SK-N-SH treated with all-trans-retinoic acid at 6 μM for 48 hours (cell line): ENCODE data around the gene TEKTIP1.
A peak's percentile ranks its signal among the peaks of the same experiment; 100 is the strongest.

ENCODE experiments used
- ATAC-seq: fragments of 200-7000 bp; cut with Tn5 transposase; 3 replicates; pipeline ENCODE4 v1.9.1; 2020; ENCODE audit warnings: mild to moderate bottlenecking, moderate library complexity
- CSDC2 ChIP-seq: fragments of 250-450 bp; sonication (Bioruptor Pico); IDR thresholded peaks from 2 replicates; pipeline ENCODE4 v1.5.0; 2020; ENCODE audit warnings: mild to moderate bottlenecking, moderate library complexity
- ESRRG ChIP-seq: fragments of 250-450 bp; sonication (Bioruptor Pico); IDR thresholded peaks from 2 replicates; pipeline ENCODE4 v1.6.1; 2021; ENCODE audit warnings: mild to moderate bottlenecking
- ISL1 ChIP-seq: fragments of 250-450 bp; sonication (Bioruptor Pico); IDR thresholded peaks from 2 replicates; pipeline ENCODE4 v2.1.2; 2022; ENCODE audit warnings: mild to moderate bottlenecking, moderate library complexity
- OSR1 ChIP-seq: fragments of 250-450 bp; sonication (Bioruptor Pico); IDR thresholded peaks from 2 replicates; pipeline ENCODE4 v1.8.0; 2022; ENCODE audit warnings: moderate library complexity, mild to moderate bottlenecking, inconsistent platforms
- RARB ChIP-seq: fragments of 250-450 bp; sonication (Bioruptor Pico); IDR thresholded peaks from 2 replicates; pipeline ENCODE4 v1.8.0; 2021; ENCODE audit warnings: mild to moderate bottlenecking, moderate library complexity
- SNAI2 ChIP-seq: fragments of 250-450 bp; sonication (Bioruptor Pico); IDR thresholded peaks from 2 replicates; pipeline ENCODE4 v1.5.0; 2020; ENCODE audit warnings: mild to moderate bottlenecking, moderate library complexity
- TCF4 ChIP-seq: fragments of 250-450 bp; sonication (Bioruptor Pico); IDR thresholded peaks from 2 replicates; pipeline ENCODE4 v1.8.0; 2021; ENCODE audit warnings: mild to moderate bottlenecking, moderate library complexity, borderline replicate concordance
- TOX ChIP-seq: fragments of 250-450 bp; sonication (Bioruptor Pico); IDR thresholded peaks from 2 replicates; pipeline ENCODE4 v1.8.0; 2021; ENCODE audit warnings: mild to moderate bottlenecking, moderate library complexity, borderline replicate concordance
- ZFP3 ChIP-seq: fragments of 250-450 bp; sonication (Bioruptor Pico); IDR thresholded peaks from 2 replicates; pipeline ENCODE4 v1.5.0; 2020; ENCODE audit warnings: mild to moderate bottlenecking, moderate library complexity
- ZFP30 ChIP-seq: fragments of 450-650 bp; formaldehyde crosslinking; IDR thresholded peaks from 2 replicates; pipeline ENCODE4 v1.5.0; 2022; ENCODE audit warnings: mild to moderate bottlenecking, moderate library complexity
- ZNF565 ChIP-seq: fragments of 450-650 bp; formaldehyde crosslinking; conservative IDR thresholded peaks from 2 replicates; pipeline ENCODE4 v1.5.0; 2020; ENCODE audit warnings: low read depth, mild to moderate bottlenecking, moderate library complexity
- ZNF70 ChIP-seq: fragments of 450-650 bp; formaldehyde crosslinking; IDR thresholded peaks from 2 replicates; pipeline ENCODE4 v1.5.0; 2020; ENCODE audit warnings: mild to moderate bottlenecking, moderate library complexity
- ZNF8 ChIP-seq: fragments of 450-650 bp; formaldehyde crosslinking; IDR thresholded peaks from 2 replicates; pipeline ENCODE4 v1.5.0; 2020; ENCODE audit warnings: mild to moderate bottlenecking, moderate library complexity
- TF ChIP-seq, protein P1 (sequence below): fragments of 250-450 bp; sonication (Bioruptor Pico); IDR thresholded peaks from 2 replicates; pipeline ENCODE4 v1.5.1; 2021; ENCODE audit warnings: mild to moderate bottlenecking, moderate library complexity
- TF ChIP-seq, protein P2 (sequence below): fragments of 250-450 bp; sonication (Bioruptor Pico); IDR thresholded peaks from 2 replicates; pipeline ENCODE4 v1.5.0; 2020; ENCODE audit warnings: mild to moderate bottlenecking, moderate library complexity
- TF ChIP-seq, protein P3 (sequence below): fragments of 250-450 bp; sonication (Bioruptor Pico); IDR thresholded peaks from 2 replicates; pipeline ENCODE4 v1.8.0; 2020; ENCODE audit warnings: mild to moderate bottlenecking, moderate library complexity, borderline replicate concordance
- TF ChIP-seq, protein P4 (sequence below): fragments of 250-450 bp; sonication (Bioruptor Pico); IDR thresholded peaks from 2 replicates; pipeline ENCODE4 v1.8.0; 2021; ENCODE audit warnings: low read depth, mild to moderate bottlenecking, moderate library complexity, borderline replicate concordance
- TF ChIP-seq, protein P5 (sequence below): fragments of 250-450 bp; sonication (Bioruptor Pico); IDR thresholded peaks from 2 replicates; pipeline ENCODE4 v1.5.1; 2020; ENCODE audit warnings: low read depth, mild to moderate bottlenecking, moderate library complexity

Gene TEKTIP1

DNA sequence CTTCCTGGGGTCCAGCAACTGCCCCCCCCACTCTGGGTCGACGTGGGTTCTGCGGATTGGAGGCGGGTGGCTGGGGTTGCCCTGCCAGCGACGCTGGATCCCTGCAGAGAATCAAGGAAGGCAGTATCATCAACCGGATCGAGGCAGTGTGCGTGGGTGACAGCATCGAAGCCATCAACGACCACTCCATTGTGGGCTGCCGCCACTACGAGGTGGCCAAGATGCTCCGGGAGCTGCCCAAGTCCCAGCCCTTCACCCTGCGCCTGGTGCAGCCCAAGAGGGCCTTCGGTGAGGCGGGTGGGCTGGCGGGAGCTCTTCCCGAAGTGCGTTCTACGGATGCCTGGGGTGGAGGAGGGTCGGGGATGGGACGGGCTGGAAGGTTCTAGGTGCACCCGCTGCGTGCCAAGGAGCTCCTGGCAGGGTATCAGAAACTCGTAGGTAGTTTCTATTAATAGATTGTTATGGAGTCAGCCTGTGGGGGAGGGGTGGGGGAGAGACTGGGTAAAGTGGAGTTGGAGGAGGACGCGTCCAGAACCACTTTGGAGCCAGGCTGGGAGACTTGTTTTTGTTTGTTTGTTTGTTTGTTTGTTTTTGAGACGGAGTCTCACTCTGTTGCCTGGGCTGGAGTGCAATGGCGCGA, 47.9 kb downstream of the TEKTIP1 start:
- TF ChIP-seq, protein P1, sequence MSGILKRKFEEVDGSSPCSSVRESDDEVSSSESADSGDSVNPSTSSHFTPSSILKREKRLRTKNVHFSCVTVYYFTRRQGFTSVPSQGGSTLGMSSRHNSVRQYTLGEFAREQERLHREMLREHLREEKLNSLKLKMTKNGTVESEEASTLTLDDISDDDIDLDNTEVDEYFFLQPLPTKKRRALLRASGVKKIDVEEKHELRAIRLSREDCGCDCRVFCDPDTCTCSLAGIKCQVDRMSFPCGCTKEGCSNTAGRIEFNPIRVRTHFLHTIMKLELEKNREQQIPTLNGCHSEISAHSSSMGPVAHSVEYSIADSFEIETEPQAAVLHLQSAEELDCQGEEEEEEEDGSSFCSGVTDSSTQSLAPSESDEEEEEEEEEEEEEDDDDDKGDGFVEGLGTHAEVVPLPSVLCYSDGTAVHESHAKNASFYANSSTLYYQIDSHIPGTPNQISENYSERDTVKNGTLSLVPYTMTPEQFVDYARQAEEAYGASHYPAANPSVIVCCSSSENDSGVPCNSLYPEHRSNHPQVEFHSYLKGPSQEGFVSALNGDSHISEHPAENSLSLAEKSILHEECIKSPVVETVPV, result no peak
- TF ChIP-seq ZFP3 (CRISPR knock-in tag) (no peak), OSR1 (CRISPR knock-in tag) (no peak), ZNF8 (CRISPR knock-in tag) (no peak), ISL1 (no peak), CSDC2 (CRISPR knock-in tag) (no peak), TCF4 (CRISPR knock-in tag) (no peak), ESRRG (no peak), ZNF70 (CRISPR knock-in tag) (no peak), ZNF565 (CRISPR knock-in tag) (no peak)
- TF ChIP-seq, protein P2, sequence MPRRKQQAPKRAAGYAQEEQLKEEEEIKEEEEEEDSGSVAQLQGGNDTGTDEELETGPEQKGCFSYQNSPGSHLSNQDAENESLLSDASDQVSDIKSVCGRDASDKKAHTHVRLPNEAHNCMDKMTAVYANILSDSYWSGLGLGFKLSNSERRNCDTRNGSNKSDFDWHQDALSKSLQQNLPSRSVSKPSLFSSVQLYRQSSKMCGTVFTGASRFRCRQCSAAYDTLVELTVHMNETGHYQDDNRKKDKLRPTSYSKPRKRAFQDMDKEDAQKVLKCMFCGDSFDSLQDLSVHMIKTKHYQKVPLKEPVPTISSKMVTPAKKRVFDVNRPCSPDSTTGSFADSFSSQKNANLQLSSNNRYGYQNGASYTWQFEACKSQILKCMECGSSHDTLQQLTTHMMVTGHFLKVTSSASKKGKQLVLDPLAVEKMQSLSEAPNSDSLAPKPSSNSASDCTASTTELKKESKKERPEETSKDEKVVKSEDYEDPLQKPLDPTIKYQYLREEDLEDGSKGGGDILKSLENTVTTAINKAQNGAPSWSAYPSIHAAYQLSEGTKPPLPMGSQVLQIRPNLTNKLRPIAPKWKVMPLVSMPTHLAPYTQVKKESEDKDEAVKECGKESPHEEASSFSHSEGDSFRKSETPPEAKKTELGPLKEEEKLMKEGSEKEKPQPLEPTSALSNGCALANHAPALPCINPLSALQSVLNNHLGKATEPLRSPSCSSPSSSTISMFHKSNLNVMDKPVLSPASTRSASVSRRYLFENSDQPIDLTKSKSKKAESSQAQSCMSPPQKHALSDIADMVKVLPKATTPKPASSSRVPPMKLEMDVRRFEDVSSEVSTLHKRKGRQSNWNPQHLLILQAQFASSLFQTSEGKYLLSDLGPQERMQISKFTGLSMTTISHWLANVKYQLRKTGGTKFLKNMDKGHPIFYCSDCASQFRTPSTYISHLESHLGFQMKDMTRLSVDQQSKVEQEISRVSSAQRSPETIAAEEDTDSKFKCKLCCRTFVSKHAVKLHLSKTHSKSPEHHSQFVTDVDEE, result no peak
- TF ChIP-seq, protein P3, sequence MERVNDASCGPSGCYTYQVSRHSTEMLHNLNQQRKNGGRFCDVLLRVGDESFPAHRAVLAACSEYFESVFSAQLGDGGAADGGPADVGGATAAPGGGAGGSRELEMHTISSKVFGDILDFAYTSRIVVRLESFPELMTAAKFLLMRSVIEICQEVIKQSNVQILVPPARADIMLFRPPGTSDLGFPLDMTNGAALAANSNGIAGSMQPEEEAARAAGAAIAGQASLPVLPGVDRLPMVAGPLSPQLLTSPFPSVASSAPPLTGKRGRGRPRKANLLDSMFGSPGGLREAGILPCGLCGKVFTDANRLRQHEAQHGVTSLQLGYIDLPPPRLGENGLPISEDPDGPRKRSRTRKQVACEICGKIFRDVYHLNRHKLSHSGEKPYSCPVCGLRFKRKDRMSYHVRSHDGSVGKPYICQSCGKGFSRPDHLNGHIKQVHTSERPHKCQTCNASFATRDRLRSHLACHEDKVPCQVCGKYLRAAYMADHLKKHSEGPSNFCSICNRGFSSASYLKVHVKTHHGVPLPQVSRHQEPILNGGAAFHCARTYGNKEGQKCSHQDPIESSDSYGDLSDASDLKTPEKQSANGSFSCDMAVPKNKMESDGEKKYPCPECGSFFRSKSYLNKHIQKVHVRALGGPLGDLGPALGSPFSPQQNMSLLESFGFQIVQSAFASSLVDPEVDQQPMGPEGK (CRISPR knock-in tag), result no peak
- TF ChIP-seq, protein P4, sequence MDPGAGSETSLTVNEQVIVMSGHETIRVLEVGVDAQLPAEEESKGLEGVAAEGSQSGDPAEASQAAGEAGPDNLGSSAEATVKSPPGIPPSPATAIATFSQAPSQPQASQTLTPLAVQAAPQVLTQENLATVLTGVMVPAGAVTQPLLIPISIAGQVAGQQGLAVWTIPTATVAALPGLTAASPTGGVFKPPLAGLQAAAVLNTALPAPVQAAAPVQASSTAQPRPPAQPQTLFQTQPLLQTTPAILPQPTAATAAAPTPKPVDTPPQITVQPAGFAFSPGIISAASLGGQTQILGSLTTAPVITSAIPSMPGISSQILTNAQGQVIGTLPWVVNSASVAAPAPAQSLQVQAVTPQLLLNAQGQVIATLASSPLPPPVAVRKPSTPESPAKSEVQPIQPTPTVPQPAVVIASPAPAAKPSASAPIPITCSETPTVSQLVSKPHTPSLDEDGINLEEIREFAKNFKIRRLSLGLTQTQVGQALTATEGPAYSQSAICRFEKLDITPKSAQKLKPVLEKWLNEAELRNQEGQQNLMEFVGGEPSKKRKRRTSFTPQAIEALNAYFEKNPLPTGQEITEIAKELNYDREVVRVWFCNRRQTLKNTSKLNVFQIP (CRISPR knock-in tag), result no peak
- peak; percentile 52 for ATAC-seq

DNA sequence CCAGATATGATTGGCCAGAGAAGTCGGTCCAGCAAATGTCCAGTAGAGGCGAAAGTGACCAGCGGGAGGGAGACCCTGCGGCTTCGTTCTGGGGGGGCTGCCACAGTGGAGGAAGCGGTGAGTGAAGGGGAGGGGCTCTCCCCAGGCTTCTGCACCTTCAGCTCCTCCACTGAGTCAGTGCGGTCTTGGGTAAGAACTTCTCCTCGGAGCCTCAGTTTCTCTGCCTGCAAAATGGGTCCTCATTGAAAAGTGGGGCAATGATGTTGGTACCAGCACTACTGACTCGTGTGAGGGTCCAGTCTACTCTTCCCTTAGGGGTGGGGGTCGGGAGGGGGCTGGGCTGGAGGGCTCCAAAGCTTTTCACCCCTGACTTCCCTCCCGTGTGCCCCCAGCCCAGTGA, 50.5 kb downstream of the TEKTIP1 start:
- no peak for ATAC-seq

More for the DNA sequence above, 50.5 kb downstream of the TEKTIP1 start:
- TF ChIP-seq, protein P3 (CRISPR knock-in tag), result no peak
- TF ChIP-seq CSDC2 (CRISPR knock-in tag) (no peak), ZNF565 (CRISPR knock-in tag) (no peak), ESRRG (no peak), RARB (CRISPR knock-in tag) (no peak), SNAI2 (CRISPR knock-in tag) (no peak), ZFP30 (CRISPR knock-in tag) (no peak), OSR1 (CRISPR knock-in tag) (no peak), TOX (CRISPR knock-in tag) (no peak), TCF4 (CRISPR knock-in tag) (no peak)
- TF ChIP-seq, protein P4 (CRISPR knock-in tag), result no peak
- TF ChIP-seq, protein P5, sequence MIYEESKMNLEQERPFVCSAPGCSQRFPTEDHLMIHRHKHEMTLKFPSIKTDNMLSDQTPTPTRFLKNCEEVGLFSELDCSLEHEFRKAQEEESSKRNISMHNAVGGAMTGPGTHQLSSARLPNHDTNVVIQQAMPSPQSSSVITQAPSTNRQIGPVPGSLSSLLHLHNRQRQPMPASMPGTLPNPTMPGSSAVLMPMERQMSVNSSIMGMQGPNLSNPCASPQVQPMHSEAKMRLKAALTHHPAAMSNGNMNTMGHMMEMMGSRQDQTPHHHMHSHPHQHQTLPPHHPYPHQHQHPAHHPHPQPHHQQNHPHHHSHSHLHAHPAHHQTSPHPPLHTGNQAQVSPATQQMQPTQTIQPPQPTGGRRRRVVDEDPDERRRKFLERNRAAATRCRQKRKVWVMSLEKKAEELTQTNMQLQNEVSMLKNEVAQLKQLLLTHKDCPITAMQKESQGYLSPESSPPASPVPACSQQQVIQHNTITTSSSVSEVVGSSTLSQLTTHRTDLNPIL, result no peak
